22Rv1 (cell line): Measurements from ENCODE around the gene SPEG.
"Not testable (repeated sequence)": the region's sequence is repeated elsewhere in the genome, so short reads cannot be mapped to it uniquely, and the experiment has no call there.

ENCODE experiments used
- H3K27ac ChIP-seq: fragments of 450-650 bp; 2 replicates; pipeline ENCODE4 v1.5.1; 2017
- CTCF ChIP-seq: fragments of 450-650 bp; IDR thresholded peaks from 2 replicates; pipeline ENCODE4 v1.5.1; 2017; ENCODE audit warnings: mild to moderate bottlenecking
- ZFX ChIP-seq: fragments of 450-650 bp; IDR thresholded peaks from 2 replicates; pipeline ENCODE4 v1.6.1; 2017; ENCODE audit warnings: antibody characterized with exemption, borderline replicate concordance

SPEG gene

GRCh38 chr2:219405958-219406860 is 28.4 kb upstream of the SPEG start:
- no peak overlapping the region for H3K27ac ChIP-seq
- TF ChIP-seq CTCF (no peak), ZFX (no peak)

- no peak for TF ChIP-seq CTCF
- TF ChIP-seq ZFX = no peak
- H3K27ac ChIP-seq = no peak overlapping the region
Observed at GRCh38 chr2:219406861-219407230, 27.8 kb upstream of the SPEG start.

DNA sequence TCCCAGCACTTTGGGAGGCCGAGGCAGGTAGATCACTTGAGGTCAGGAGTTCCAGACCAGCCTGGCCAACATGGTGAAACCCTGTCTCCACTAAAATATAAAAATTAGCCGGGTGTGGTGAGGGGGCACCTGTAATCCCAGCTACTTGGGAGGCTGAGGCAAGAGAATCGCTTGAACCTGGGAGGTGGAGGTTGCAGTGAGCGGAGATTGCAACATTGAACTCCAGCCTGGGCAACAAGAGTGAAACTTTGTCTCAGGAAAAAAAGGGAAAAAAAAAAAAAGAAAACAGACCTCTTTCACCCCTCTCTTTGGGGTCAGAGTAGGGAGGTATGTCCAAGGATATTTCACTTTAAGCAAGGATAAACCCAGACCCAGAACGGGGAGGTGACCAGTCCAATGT is 27.3 kb upstream of the SPEG start:
- H3K27ac ChIP-seq = not testable (repeated sequence)

- TF ChIP-seq CTCF = no peak
- no peak for TF ChIP-seq ZFX
Observed at GRCh38 chr2:219408204-219408603, 26.4 kb upstream of the SPEG start.

DNA sequence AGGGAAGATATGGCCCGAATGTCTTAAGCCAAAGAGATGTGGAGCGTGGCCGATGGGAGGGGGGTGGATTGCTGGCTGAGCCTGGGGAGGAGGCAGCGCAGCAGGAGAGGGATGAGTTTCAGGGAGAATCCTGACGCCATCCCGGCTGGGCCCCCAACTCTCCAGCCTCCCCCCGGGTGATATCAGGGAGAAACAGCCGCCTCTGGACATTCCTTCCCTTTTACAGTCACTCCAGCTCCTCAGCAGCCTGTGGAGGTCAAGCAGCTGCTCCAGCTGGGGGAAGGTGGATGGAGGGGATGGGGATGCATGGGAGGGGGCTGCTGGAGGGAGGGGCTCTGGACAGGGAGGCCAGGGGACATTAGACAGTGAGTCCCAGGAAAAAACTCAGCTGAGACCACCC is 26.0 kb upstream of the SPEG start:
- no peak overlapping the region for H3K27ac ChIP-seq
- TF ChIP-seq CTCF (no peak), ZFX (no peak)

More at GRCh38 chr2:219408204-219408603, 26.4 kb upstream of the SPEG start:
- H3K27ac ChIP-seq = no peak overlapping the region

DNA sequence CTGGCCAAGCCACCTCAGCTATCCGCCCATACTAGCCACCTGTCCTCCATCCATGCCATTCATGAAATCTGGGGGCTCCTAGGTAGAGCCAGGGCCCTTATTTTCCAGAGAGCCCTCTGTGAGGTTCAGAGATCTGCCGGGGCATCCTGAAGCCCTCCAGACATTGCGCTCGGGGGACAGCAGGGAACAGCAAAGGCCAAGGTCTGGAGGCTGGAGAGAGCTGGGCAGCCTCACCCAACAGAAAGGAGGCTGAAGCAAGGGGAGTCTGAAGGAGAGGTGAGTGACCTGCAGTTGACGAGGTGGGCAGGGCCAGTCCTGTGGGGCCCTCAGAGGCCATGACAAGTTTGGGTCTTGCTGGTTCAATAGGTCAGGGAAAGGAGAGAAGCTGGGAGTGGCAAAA is 25.0 kb upstream of the SPEG start:
- H3K27ac ChIP-seq = no peak overlapping the region
- no peak for TF ChIP-seq ZFX
- TF ChIP-seq CTCF = no peak

GRCh38 chr2:219410390-219410789 is 24.3 kb upstream of the SPEG start:
- H3K27ac ChIP-seq = no peak overlapping the region
- TF ChIP-seq CTCF (no peak), ZFX (no peak)
